ENCODE results near the gene PCDH9. TPM values are rescaled to one million over a fixed set of nuclear protein-coding genes. Genes with fewer than 3 reads are reported as not detected.
"Not testable (repeated sequence)": the region's sequence is repeated elsewhere in the genome, so short reads cannot be mapped to it uniquely, and the experiment has no call there.

The PCDH9 gene
- total RNA-seq, 1 donor from 2014 or later: 33.8 TPM

- no peaks in the 10 kb centered on the region for H3K36me3 Mint-ChIP-seq (ENCODE audit: unreplicated experiment)
- no peak for DNase-seq (ENCODE audit: extremely low spot score, unreplicated experiment)
- H3K4me1 Mint-ChIP-seq (ENCODE audit: unreplicated experiment): peaks cover 12% of the 10 kb centered on the region
- H3K4me3 Mint-ChIP-seq (ENCODE audit: unreplicated experiment): no peak overlapping the region
- H3K27me3 Mint-ChIP-seq (ENCODE audit: unreplicated experiment): no peaks in the 10 kb centered on the region
- TF ChIP-seq, protein P1, sequence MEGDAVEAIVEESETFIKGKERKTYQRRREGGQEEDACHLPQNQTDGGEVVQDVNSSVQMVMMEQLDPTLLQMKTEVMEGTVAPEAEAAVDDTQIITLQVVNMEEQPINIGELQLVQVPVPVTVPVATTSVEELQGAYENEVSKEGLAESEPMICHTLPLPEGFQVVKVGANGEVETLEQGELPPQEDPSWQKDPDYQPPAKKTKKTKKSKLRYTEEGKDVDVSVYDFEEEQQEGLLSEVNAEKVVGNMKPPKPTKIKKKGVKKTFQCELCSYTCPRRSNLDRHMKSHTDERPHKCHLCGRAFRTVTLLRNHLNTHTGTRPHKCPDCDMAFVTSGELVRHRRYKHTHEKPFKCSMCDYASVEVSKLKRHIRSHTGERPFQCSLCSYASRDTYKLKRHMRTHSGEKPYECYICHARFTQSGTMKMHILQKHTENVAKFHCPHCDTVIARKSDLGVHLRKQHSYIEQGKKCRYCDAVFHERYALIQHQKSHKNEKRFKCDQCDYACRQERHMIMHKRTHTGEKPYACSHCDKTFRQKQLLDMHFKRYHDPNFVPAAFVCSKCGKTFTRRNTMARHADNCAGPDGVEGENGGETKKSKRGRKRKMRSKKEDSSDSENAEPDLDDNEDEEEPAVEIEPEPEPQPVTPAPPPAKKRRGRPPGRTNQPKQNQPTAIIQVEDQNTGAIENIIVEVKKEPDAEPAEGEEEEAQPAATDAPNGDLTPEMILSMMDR (IDR thresholded peaks at IDR 0.05): no peak
- H3K9me3 Mint-ChIP-seq (ENCODE audit: unreplicated experiment): no peaks in the 10 kb centered on the region
- no peak overlapping the region for H3K27ac Mint-ChIP-seq (ENCODE audit: unreplicated experiment)
These were observed 130.6 kb downstream of the PCDH9 start for GRCh38 chr13:67099494-67099893.

GRCh38 chr13:67097892-67098452, 132.2 kb downstream of the PCDH9 start:
- peaks cover 12% of the 10 kb centered on the region for H3K4me1 Mint-ChIP-seq (ENCODE audit: unreplicated experiment)
- no peaks in the 10 kb centered on the region for H3K36me3 Mint-ChIP-seq (ENCODE audit: unreplicated experiment)
- H3K27ac Mint-ChIP-seq (ENCODE audit: unreplicated experiment): no peak overlapping the region
- H3K9me3 Mint-ChIP-seq (ENCODE audit: unreplicated experiment): no peaks in the 10 kb centered on the region
- no peak for DNase-seq (ENCODE audit: extremely low spot score, unreplicated experiment)
- no peak overlapping the region for H3K4me3 Mint-ChIP-seq (ENCODE audit: unreplicated experiment)
- TF ChIP-seq, protein P1 (IDR thresholded peaks at IDR 0.05): no peak
- no peaks in the 10 kb centered on the region for H3K27me3 Mint-ChIP-seq (ENCODE audit: unreplicated experiment)

GRCh38 chr13:67096893-67097292, 133.2 kb downstream of the PCDH9 start:
- H3K36me3 Mint-ChIP-seq (ENCODE audit: unreplicated experiment); H3K27me3 Mint-ChIP-seq (ENCODE audit: unreplicated experiment); DNase-seq (ENCODE audit: extremely low spot score, unreplicated experiment); H3K27ac Mint-ChIP-seq (ENCODE audit: unreplicated experiment); H3K4me3 Mint-ChIP-seq (ENCODE audit: unreplicated experiment); H3K9me3 Mint-ChIP-seq (ENCODE audit: unreplicated experiment); H3K4me1 Mint-ChIP-seq (ENCODE audit: unreplicated experiment): not testable (repeated sequence)

DNA sequence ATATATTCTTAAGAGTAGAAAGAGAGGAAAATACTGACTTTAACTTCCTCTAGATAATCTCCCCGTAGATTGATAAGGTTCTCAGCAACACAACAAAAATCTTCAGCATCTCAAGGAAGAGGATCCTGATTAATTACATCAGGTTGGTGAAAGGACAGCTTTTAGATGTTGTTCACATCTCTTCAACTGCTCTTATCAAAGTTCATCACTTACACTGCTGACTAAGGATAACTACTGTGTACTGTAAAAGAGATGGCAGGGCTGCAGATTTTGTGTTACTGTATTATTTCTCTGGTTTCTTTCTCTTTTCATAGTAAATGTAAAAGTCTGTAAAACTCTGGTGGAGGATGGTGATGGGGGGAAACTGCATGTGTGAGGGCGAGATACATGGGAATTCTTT, 133.7 kb downstream of the PCDH9 start:
- no peak for DNase-seq (ENCODE audit: extremely low spot score, unreplicated experiment)
- Mint-ChIP-seq H3K4me3 (ENCODE audit: unreplicated experiment) (no peak overlapping the region), H3K9me3 (ENCODE audit: unreplicated experiment) (no peaks in the 10 kb centered on the region), H3K27ac (ENCODE audit: unreplicated experiment) (no peak overlapping the region), H3K36me3 (ENCODE audit: unreplicated experiment) (no peaks in the 10 kb centered on the region), H3K27me3 (ENCODE audit: unreplicated experiment) (no peaks in the 10 kb centered on the region), H3K4me1 (ENCODE audit: unreplicated experiment) (peaks cover 3% of the 10 kb centered on the region)
- TF ChIP-seq, protein P1 (IDR thresholded peaks at IDR 0.05): no peak

- Mint-ChIP-seq H3K9me3 (ENCODE audit: unreplicated experiment) (no peaks in the 10 kb centered on the region), H3K27ac (ENCODE audit: unreplicated experiment) (no peak overlapping the region), H3K36me3 (ENCODE audit: unreplicated experiment) (no peaks in the 10 kb centered on the region), H3K4me1 (ENCODE audit: unreplicated experiment) (peaks cover 5% of the 10 kb centered on the region), H3K27me3 (ENCODE audit: unreplicated experiment) (no peaks in the 10 kb centered on the region), H3K4me3 (ENCODE audit: unreplicated experiment) (no peak overlapping the region)
- TF ChIP-seq, protein P1 (IDR thresholded peaks at IDR 0.05): no peak
- no peak for DNase-seq (ENCODE audit: extremely low spot score, unreplicated experiment)
These were observed 134.5 kb downstream of the PCDH9 start for GRCh38 chr13:67095621-67096020.

DNA sequence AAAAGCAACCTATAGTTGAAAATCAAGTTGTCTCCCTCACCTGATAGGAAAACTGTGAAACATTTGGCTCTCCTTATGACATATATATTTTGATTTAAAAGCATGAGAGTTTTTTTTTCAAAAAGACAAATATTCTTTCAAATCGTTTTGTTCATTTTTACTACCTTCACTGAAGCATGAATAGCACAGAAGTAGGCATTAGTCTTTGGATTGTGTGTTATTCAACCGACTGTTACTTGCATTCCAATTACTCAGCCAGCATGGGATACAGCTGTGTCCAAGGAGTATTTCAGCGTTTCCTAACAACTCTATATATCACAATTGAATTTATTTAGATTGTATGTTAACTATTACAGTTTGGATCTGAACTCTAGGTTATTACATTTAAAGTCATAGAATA, 135.2 kb downstream of the PCDH9 start:
- Mint-ChIP-seq H3K4me3 (ENCODE audit: unreplicated experiment) (no peak overlapping the region), H3K4me1 (ENCODE audit: unreplicated experiment) (peaks cover 4% of the 10 kb centered on the region), H3K9me3 (ENCODE audit: unreplicated experiment) (no peaks in the 10 kb centered on the region), H3K27me3 (ENCODE audit: unreplicated experiment) (no peaks in the 10 kb centered on the region), H3K36me3 (ENCODE audit: unreplicated experiment) (no peaks in the 10 kb centered on the region), H3K27ac (ENCODE audit: unreplicated experiment) (no peak overlapping the region)
- DNase-seq (ENCODE audit: extremely low spot score, unreplicated experiment): no peak
- TF ChIP-seq, protein P1 (IDR thresholded peaks at IDR 0.05): no peak
